DOHH2 (cell line): ENCODE measurements around the gene NEU1.

ENCODE experiments used
- H3F3A ChIP-seq: fragments of 200-600 bp; sonication (generic), shearing (Covaris generic); 2 replicates; pipeline ENCODE4 v1.6.0; 2016; ENCODE audit warnings: antibody characterized with exemption, mild to moderate bottlenecking; ENCODE audit not compliant: control insufficient read depth, insufficient read depth
- H3K27ac ChIP-seq: fragments of 200-600 bp; sonication (generic); 2 replicates; pipeline ENCODE4 v1.5.1; 2014; ENCODE audit warnings: low read depth, mild to moderate bottlenecking, low read length, moderate library complexity
- H3K27me3 ChIP-seq: fragments of 200-600 bp; sonication (generic); 2 replicates; pipeline ENCODE4 v1.6.1; 2014; ENCODE audit warnings: mild to moderate bottlenecking, low read length, mixed read lengths; ENCODE audit not compliant: control insufficient read depth
- H3K36me3 ChIP-seq: fragments of 200-600 bp; sonication (generic); 2 replicates; pipeline ENCODE4 v1.6.1; 2014; ENCODE audit warnings: mild to moderate bottlenecking, low read length, moderate library complexity, mixed read lengths; ENCODE audit not compliant: control insufficient read depth
- H3K4me1 ChIP-seq: fragments of 200-600 bp; sonication (generic); 2 replicates; pipeline ENCODE4 v1.6.1; 2014; ENCODE audit warnings: mild to moderate bottlenecking, low read length, mixed read lengths; ENCODE audit not compliant: control insufficient read depth
- H3K4me2 ChIP-seq: fragments of 200-600 bp; sonication (generic); 2 replicates; pipeline ENCODE4 v1.6.0; 2014; ENCODE audit warnings: mild to moderate bottlenecking, low read length, moderate library complexity
- H3K4me3 ChIP-seq: fragments of 200-600 bp; sonication (generic); 2 replicates; pipeline ENCODE4 v1.5.1; 2014; ENCODE audit warnings: mild to moderate bottlenecking, low read length, mixed read lengths
- H3K79me2 ChIP-seq: fragments of 200-600 bp; sonication (generic); 2 replicates; pipeline ENCODE4 v1.6.1; 2014; ENCODE audit warnings: mild to moderate bottlenecking, low read length, mixed read lengths; ENCODE audit not compliant: control insufficient read depth
- H3K9me2 ChIP-seq: fragments of 200-600 bp; sonication (generic); replicated peaks from 2 replicates; pipeline ENCODE4 v1.6.1; 2014; ENCODE audit warnings: mild to moderate bottlenecking, low read length, mixed read lengths; ENCODE audit not compliant: control insufficient read depth
- H3K9me3 ChIP-seq: fragments of 200-600 bp; sonication (generic); 2 replicates; pipeline ENCODE4 v1.6.1; 2014; ENCODE audit warnings: antibody characterized with exemption, low read length, mixed read lengths; ENCODE audit not compliant: control insufficient read depth, insufficient read depth
- H4K20me1 ChIP-seq: fragments of 200-600 bp; sonication (generic); 2 replicates; pipeline ENCODE4 v1.6.0; 2014; ENCODE audit warnings: low read depth, mild to moderate bottlenecking, antibody characterized with exemption, low read length, moderate library complexity; ENCODE audit not compliant: control insufficient read depth, insufficient read depth
- CTCF ChIP-seq: fragments of 200-600 bp; sonication (generic); IDR thresholded peaks from one replicate; pipeline ENCODE4 v1.5.1; 2014; ENCODE audit warnings: antibody characterized with exemption, mild to moderate bottlenecking, low read depth, low read length; ENCODE audit not compliant: poor library complexity, severe bottlenecking
- EZH2phosphoT487 ChIP-seq: fragments of 200-600 bp; sonication (generic); IDR thresholded peaks from 2 replicates; pipeline ENCODE4 v1.6.1; 2017; ENCODE audit warnings: borderline replicate concordance, mild to moderate bottlenecking, antibody characterized with exemption, low read length, moderate library complexity, mixed read lengths

The NEU1 gene

GRCh38 chr6:31906122-31906521 lies 43.5 kb upstream of the NEU1 start:
- Histone ChIP-seq H3K9me3 (no peaks in the 10 kb centered on the region), H3K4me2 (no peak overlapping the region), H3K27me3 (peaks cover 27% of the 10 kb centered on the region), H4K20me1 (no peaks in the 10 kb centered on the region), H3K36me3 (no peaks in the 10 kb centered on the region), H3K79me2 (peaks cover 3% of the 10 kb centered on the region; the same call in 1 of the 2 replicates), H3K27ac (no peak overlapping the region), H3K4me1 (peaks cover 16% of the 10 kb centered on the region), H3K9me2 (no peaks in the 10 kb centered on the region), H3K4me3 (no peak overlapping the region), H3F3A (peaks cover 12% of the 10 kb centered on the region)
- TF ChIP-seq CTCF (no peak), EZH2phosphoT487 (no peak)

- H3K4me2 ChIP-seq, result no peak overlapping the region
Measured at GRCh38 chr6:31905041-31905440, 42.4 kb upstream of the NEU1 start.

GRCh38 chr6:31903957-31904356 lies 41.3 kb upstream of the NEU1 start:
- no peak overlapping the region for H3K4me2 ChIP-seq
- TF ChIP-seq EZH2phosphoT487 (no peak), CTCF (no peak)

More at GRCh38 chr6:31905041-31905440, 42.4 kb upstream of the NEU1 start:
- Histone ChIP-seq H3K36me3 (no peaks in the 10 kb centered on the region; the same call in 1 of the 2 replicates), H3K79me2 (peaks cover 8% of the 10 kb centered on the region), H3K27ac (no peak overlapping the region), H3F3A (peaks cover 12% of the 10 kb centered on the region), H4K20me1 (no peaks in the 10 kb centered on the region), H3K9me2 (no peaks in the 10 kb centered on the region), H3K9me3 (no peaks in the 10 kb centered on the region), H3K4me3 (no peak overlapping the region), H3K4me1 (peaks cover 19% of the 10 kb centered on the region), H3K27me3 (peaks cover 23% of the 10 kb centered on the region)
- no peak for TF ChIP-seq CTCF
- TF ChIP-seq EZH2phosphoT487, result no peak

More at GRCh38 chr6:31903957-31904356, 41.3 kb upstream of the NEU1 start:
- Histone ChIP-seq H3K4me1 (peaks cover 29% of the 10 kb centered on the region), H3K9me2 (no peaks in the 10 kb centered on the region), H4K20me1 (no peaks in the 10 kb centered on the region), H3K9me3 (no peaks in the 10 kb centered on the region), H3K4me3 (no peak overlapping the region), H3K27ac (no peak overlapping the region), H3K36me3 (no peaks in the 10 kb centered on the region; the same call in 1 of the 2 replicates), H3K79me2 (peaks cover 13% of the 10 kb centered on the region), H3F3A (peaks cover 17% of the 10 kb centered on the region), H3K27me3 (peaks cover 23% of the 10 kb centered on the region)
